SU-DHL-6 (cell line): ENCODE data around the gene C11orf58.

ENCODE experiments used
- H2AFZ ChIP-seq: fragments of 200-600 bp; sonication (generic); 2 replicates; pipeline ENCODE4 v1.6.1; 2014; ENCODE audit warnings: low read depth, mild to moderate bottlenecking, moderate library complexity, mixed read lengths, antibody characterized with exemption, low read length; ENCODE audit not compliant: severe bottlenecking
- H3F3A ChIP-seq: fragments of 200-600 bp; shearing (Covaris generic); 2 replicates; pipeline ENCODE4 v1.6.0; 2016; ENCODE audit warnings: antibody characterized with exemption, mild to moderate bottlenecking; ENCODE audit not compliant: insufficient read depth
- H3K27ac ChIP-seq: fragments of 200-600 bp; sonication (generic); 2 replicates; pipeline ENCODE4 v1.5.1; 2016; ENCODE audit warnings: low read depth, mild to moderate bottlenecking, low read length, moderate library complexity, mixed read lengths
- H3K27me3 ChIP-seq: fragments of 200-600 bp; sonication (generic), shearing (Covaris generic); 2 replicates; pipeline ENCODE4 v1.6.0; 2014; ENCODE audit warnings: mild to moderate bottlenecking, low read length
- H3K36me3 ChIP-seq: fragments of 200-600 bp; sonication (generic); 2 replicates; pipeline ENCODE4 v1.6.1; 2014; ENCODE audit warnings: mild to moderate bottlenecking, low read length, mixed read lengths
- H3K4me2 ChIP-seq: fragments of 300-600, 200-600 bp; shearing (Covaris generic), sonication (generic); 2 replicates; pipeline ENCODE4 v1.6.0; 2014; ENCODE audit warnings: low read length, low read depth, mild to moderate bottlenecking; ENCODE audit not compliant: poor library complexity, severe bottlenecking
- H3K4me3 ChIP-seq: fragments of 200-600 bp; sonication (generic); 2 replicates; pipeline ENCODE4 v1.5.1; 2014; ENCODE audit warnings: antibody characterized with exemption, low read length, mild to moderate bottlenecking, mixed read lengths; ENCODE audit not compliant: insufficient read depth, poor library complexity, severe bottlenecking
- H3K79me2 ChIP-seq: fragments of 200-600 bp; sonication (generic); 2 replicates; pipeline ENCODE4 v1.6.1; 2014; ENCODE audit warnings: mild to moderate bottlenecking, low read length, moderate library complexity; ENCODE audit not compliant: insufficient read depth
- H3K9ac ChIP-seq: fragments of 200-600 bp; sonication (generic); 2 replicates; pipeline ENCODE4 v1.7.0; 2014; ENCODE audit warnings: mild to moderate bottlenecking, low read length
- H3K9me2 ChIP-seq: fragments of 200-600 bp; sonication (generic); replicated peaks from 2 replicates; pipeline ENCODE4 v1.6.1; 2014; ENCODE audit warnings: low read length; ENCODE audit not compliant: insufficient read depth
- H3K9me3 ChIP-seq: fragments of 200-600 bp; sonication (generic); 2 replicates; pipeline ENCODE4 v1.6.1; 2014; ENCODE audit warnings: low read length, mixed read lengths; ENCODE audit not compliant: insufficient read depth
- H4K20me1 ChIP-seq: fragments of 200-600 bp; sonication (generic); 2 replicates; pipeline ENCODE4 v1.6.1; 2014; ENCODE audit warnings: low read depth, mild to moderate bottlenecking, antibody characterized with exemption, low read length, moderate library complexity, mixed read lengths
- CTCF ChIP-seq: fragments of 200-600 bp; sonication (generic); IDR thresholded peaks from one replicate; pipeline ENCODE4 v1.5.1; 2017; ENCODE audit warnings: antibody characterized with exemption, mild to moderate bottlenecking, low read length, moderate library complexity; ENCODE audit not compliant: insufficient read depth, poor library complexity, severe bottlenecking
- EZH2phosphoT487 ChIP-seq: fragments of 200-600 bp; sonication (generic), shearing (Covaris generic); conservative IDR thresholded peaks from 2 replicates; pipeline ENCODE4 v1.6.1; 2018; ENCODE audit warnings: mild to moderate bottlenecking, antibody characterized with exemption, low read length, moderate library complexity, mixed read lengths

C11orf58 gene

GRCh38 chr11:16780698-16781550 lies 42.5 kb downstream of the C11orf58 start:
- TF ChIP-seq EZH2phosphoT487 = no peak
- TF ChIP-seq CTCF = no peak
- H3K79me2 ChIP-seq = no peaks in the 10 kb centered on the region
- no peaks in the 10 kb centered on the region for H3K9me2 ChIP-seq
- no peak overlapping the region for H3K4me3 ChIP-seq
- H3K27ac ChIP-seq = no peak overlapping the region
- no peaks in the 10 kb centered on the region for H4K20me1 ChIP-seq
- no peaks in the 10 kb centered on the region for H3K27me3 ChIP-seq
- no peak overlapping the region for H3K9ac ChIP-seq
- no peak overlapping the region for H3K4me2 ChIP-seq
- no peaks in the 10 kb centered on the region for H3K9me3 ChIP-seq
- H3K36me3 ChIP-seq = no peaks in the 10 kb centered on the region
- H3F3A ChIP-seq = no peaks in the 10 kb centered on the region
- H2AFZ ChIP-seq = no peak overlapping the region

GRCh38 chr11:16781936-16782919 lies 43.8 kb downstream of the C11orf58 start:
- no peak overlapping the region for H3K9ac ChIP-seq
- H3K36me3 ChIP-seq = no peaks in the 10 kb centered on the region
- no peak overlapping the region for H2AFZ ChIP-seq
- no peak overlapping the region for H3K27ac ChIP-seq
- no peaks in the 10 kb centered on the region for H3K9me2 ChIP-seq
- no peaks in the 10 kb centered on the region for H3K79me2 ChIP-seq
- no peaks in the 10 kb centered on the region for H3K9me3 ChIP-seq
- TF ChIP-seq EZH2phosphoT487 = no peak
- no peak for TF ChIP-seq CTCF
- no peak overlapping the region for H3K4me2 ChIP-seq
- no peaks in the 10 kb centered on the region for H4K20me1 ChIP-seq
- no peaks in the 10 kb centered on the region for H3F3A ChIP-seq
- H3K27me3 ChIP-seq = no peaks in the 10 kb centered on the region
- H3K4me3 ChIP-seq = no peak overlapping the region

- Histone ChIP-seq H3K4me2 (no peak overlapping the region), H3K9ac (no peak overlapping the region)
- no peak for TF ChIP-seq CTCF
- no peak for TF ChIP-seq EZH2phosphoT487
These were observed 44.9 kb downstream of the C11orf58 start for GRCh38 chr11:16783321-16783801.

More at GRCh38 chr11:16783321-16783801, 44.9 kb downstream of the C11orf58 start:
- Histone ChIP-seq H3K79me2 (no peaks in the 10 kb centered on the region), H3K27ac (no peak overlapping the region), H3K4me3 (no peak overlapping the region), H3K9me2 (no peaks in the 10 kb centered on the region), H3K36me3 (no peaks in the 10 kb centered on the region), H3F3A (no peaks in the 10 kb centered on the region), H2AFZ (no peak overlapping the region), H3K9me3 (no peaks in the 10 kb centered on the region), H3K27me3 (no peaks in the 10 kb centered on the region), H4K20me1 (no peaks in the 10 kb centered on the region)
